Hepatocyte (in vitro differentiated cells): ENCODE measurements around the gene KIAA0586. TPM values are rescaled to one million over a fixed set of nuclear protein-coding genes. Genes with fewer than 3 reads are reported as not detected.

Experiments
- DNase-seq: peaks from one replicate; pipeline ENCODE4 v3.0.0-alpha.2; 2016; ENCODE audit warnings: low spot score
- H2AFZ ChIP-seq: fragments of 200-600 bp; sonication (generic); 2 replicates; pipeline ENCODE4 v1.6.0; 2016; ENCODE audit warnings: antibody characterized with exemption, mild to moderate bottlenecking
- H3K27ac ChIP-seq: fragments of 200-600 bp; sonication (generic); 2 replicates; pipeline ENCODE4 v1.5.1; 2016; ENCODE audit warnings: mild to moderate bottlenecking
- H3K27me3 ChIP-seq: fragments of 200-600 bp; sonication (generic); 2 replicates; pipeline ENCODE4 v1.6.1; 2016
- H3K36me3 ChIP-seq: fragments of 200-600 bp; sonication (generic); replicated peaks from 2 replicates; pipeline ENCODE4 v1.5.1; 2016; ENCODE audit warnings: low read depth; ENCODE audit not compliant: insufficient read depth
- H3K4me1 ChIP-seq: fragments of 200-600 bp; sonication (generic); 2 replicates; pipeline ENCODE4 v1.5.1; 2016; ENCODE audit warnings: mild to moderate bottlenecking, moderate library complexity; ENCODE audit not compliant: insufficient read depth
- H3K4me2 ChIP-seq: fragments of 200-600 bp; sonication (generic); 2 replicates; pipeline ENCODE4 v1.6.0; 2016
- H3K4me3 ChIP-seq: fragments of 200-600 bp; sonication (generic); 2 replicates; pipeline ENCODE4 v1.5.1; 2016; ENCODE audit warnings: mild to moderate bottlenecking
- H3K79me2 ChIP-seq: fragments of 200-600 bp; sonication (generic); 2 replicates; pipeline ENCODE4 v1.6.0; 2017; ENCODE audit warnings: mild to moderate bottlenecking
- H3K9me2 ChIP-seq: fragments of 200-600 bp; sonication (generic); replicated peaks from 2 replicates; pipeline ENCODE4 v1.6.0; 2017; ENCODE audit warnings: mild to moderate bottlenecking; ENCODE audit not compliant: insufficient read depth
- H3K9me3 ChIP-seq: fragments of 200-600 bp; sonication (generic); 2 replicates; pipeline ENCODE4 v1.5.1; 2016; ENCODE audit warnings: low read depth, mild to moderate bottlenecking
- H4K20me1 ChIP-seq: fragments of 200-600 bp; sonication (generic); 2 replicates; pipeline ENCODE4 v1.6.0; 2016; ENCODE audit warnings: mild to moderate bottlenecking; ENCODE audit not compliant: insufficient read depth, poor library complexity, severe bottlenecking
- CTCF ChIP-seq: fragments of 200-600 bp; sonication (generic); IDR thresholded peaks from 2 replicates; pipeline ENCODE4 v1.5.1; 2016; ENCODE audit warnings: antibody characterized with exemption, mild to moderate bottlenecking; ENCODE audit not compliant: poor library complexity
- EZH2 ChIP-seq: fragments of 200-600 bp; sonication (generic); IDR thresholded peaks from 2 replicates; pipeline ENCODE4 v1.6.1; 2016; ENCODE audit warnings: antibody characterized with exemption, mild to moderate bottlenecking, borderline replicate concordance
- EZH2phosphoT487 ChIP-seq: fragments of 200-600 bp; sonication (generic); IDR thresholded peaks from one replicate; pipeline ENCODE4 v1.6.1; 2018; ENCODE audit warnings: antibody characterized with exemption, mild to moderate bottlenecking, low read depth, moderate library complexity; ENCODE audit not compliant: unreplicated experiment, severe bottlenecking
- WGBS: methylation state at CpG from one replicate; pipeline ENCODE4 v1.1.6; 2016; ENCODE audit warnings: low lambda C conversion rate; ENCODE audit errors: missing lambda C conversion rate; 5-methylcytosine and 5-hydroxymethylcytosine counted together
- polyA plus RNA-seq: library from polyadenylated mRNA; unstranded; fragments of >200 nt; fragmentation: Nextera tagmentation; extraction: Ambion mirVana; gene quantifications from 2 replicates; pipeline ENCODE4 v1.2.1, GENCODE V29; 2016
- total RNA-seq: library from RNA; depleted of rRNA; stranded (reverse); fragments of >200 nt; gene quantifications from 2 replicates; pipeline ENCODE4 v1.2.3, GENCODE V29; 2014

Gene KIAA0586
- total and polyA plus RNA-seq, 2 experiments from 2014 or later = 7.3 to 21.4 TPM

GRCh38 chr14:58430156-58430555, 2.6 kb downstream of the KIAA0586 start:
- no peak for TF ChIP-seq EZH2phosphoT487
- no peak for TF ChIP-seq EZH2
- no peak for TF ChIP-seq CTCF
- H3K4me3 ChIP-seq = no peak overlapping the region
- H3K4me2 ChIP-seq = peak overlapping the region; percentile 75
- no peaks in the 10 kb centered on the region for H4K20me1 ChIP-seq
- no peak overlapping the region for H2AFZ ChIP-seq
- H3K36me3 ChIP-seq = no peaks in the 10 kb centered on the region
- peaks cover 8% of the 10 kb centered on the region for H3K4me1 ChIP-seq
- no peaks in the 10 kb centered on the region for H3K9me3 ChIP-seq
- 81% methylated on average over 1 of the region's 1 CpG for WGBS
- no peaks in the 10 kb centered on the region for H3K9me2 ChIP-seq
- DNase-seq = no peak
- H3K27me3 ChIP-seq = no peaks in the 10 kb centered on the region
- no peak overlapping the region for H3K27ac ChIP-seq
- H3K79me2 ChIP-seq = peaks cover 33% of the 10 kb centered on the region

- TF ChIP-seq CTCF (no peak), EZH2phosphoT487 (no peak), EZH2 (no peak)
- Histone ChIP-seq H3K9me3 (no peaks in the 10 kb centered on the region), H3K9me2 (no peaks in the 10 kb centered on the region), H3K4me1 (no peaks in the 10 kb centered on the region), H3K4me3 (no peak overlapping the region), H3K36me3 (no peaks in the 10 kb centered on the region), H3K27me3 (no peaks in the 10 kb centered on the region), H3K79me2 (no peaks in the 10 kb centered on the region), H2AFZ (no peak overlapping the region), H3K4me2 (no peak overlapping the region), H4K20me1 (no peaks in the 10 kb centered on the region), H3K27ac (no peak overlapping the region)
- no peak for DNase-seq
- 84% methylated on average over 5 of the region's 5 CpGs for WGBS
Measured at GRCh38 chr14:58439476-58439875, 12.0 kb downstream of the KIAA0586 start.

GRCh38 chr14:58444627-58445026, 17.1 kb downstream of the KIAA0586 start:
- H3K79me2 ChIP-seq = no peaks in the 10 kb centered on the region
- no peaks in the 10 kb centered on the region for H3K4me1 ChIP-seq
- H3K9me2 ChIP-seq = no peaks in the 10 kb centered on the region
- DNase-seq = peak; percentile 20
- no peak overlapping the region for H3K4me3 ChIP-seq
- H3K27me3 ChIP-seq = no peaks in the 10 kb centered on the region
- whole genome bisulfite sequencing = 91% methylated on average over 5 of the region's 5 CpGs
- no peaks in the 10 kb centered on the region for H4K20me1 ChIP-seq
- no peaks in the 10 kb centered on the region for H3K9me3 ChIP-seq
- no peak overlapping the region for H3K4me2 ChIP-seq
- no peaks in the 10 kb centered on the region for H3K36me3 ChIP-seq
- no peak overlapping the region for H2AFZ ChIP-seq
- TF ChIP-seq CTCF (no peak), EZH2 (no peak), EZH2phosphoT487 (no peak)
- peak overlapping the region; percentile 38 for H3K27ac ChIP-seq
